Mesendoderm (in vitro differentiated cells): Measurements from ENCODE around the gene ARHGEF38.

Source experiments
- DNase-seq: peaks from one replicate; pipeline ENCODE4 v3.0.0; 2013
- H2AK5ac ChIP-seq: 2 replicates; pipeline ENCODE4 v1.6.1; 2013; ENCODE audit warnings: low read length, inconsistent platforms
- H2BK120ac ChIP-seq: 2 replicates; pipeline ENCODE4 v1.6.1; 2013; ENCODE audit warnings: low read depth, mild to moderate bottlenecking, low read length, moderate library complexity, mixed read lengths
- H2BK15ac ChIP-seq: replicated peaks from 2 replicates; pipeline ENCODE4 v1.6.1; 2013; ENCODE audit warnings: low read depth, mild to moderate bottlenecking, moderate library complexity
- H2BK5ac ChIP-seq: 2 replicates; pipeline ENCODE4 v1.6.1; 2013; ENCODE audit warnings: low read length, inconsistent platforms
- H3K18ac ChIP-seq: 2 replicates; pipeline ENCODE4 v1.6.1; 2013; ENCODE audit warnings: mild to moderate bottlenecking, low read length, mixed read lengths
- H3K23ac ChIP-seq: one replicate; pipeline ENCODE4 v1.6.1; 2013; ENCODE audit warnings: low read length
- H3K27ac ChIP-seq: 2 replicates; pipeline ENCODE4 v1.5.1; 2013; ENCODE audit warnings: low read depth, mild to moderate bottlenecking, inconsistent platforms, low read length, moderate library complexity
- H3K27me3 ChIP-seq: 2 replicates; pipeline ENCODE4 v1.6.1; 2013; ENCODE audit warnings: low read length, control low read depth, mild to moderate bottlenecking, inconsistent platforms; ENCODE audit not compliant: insufficient read depth, poor library complexity
- H3K36me3 ChIP-seq: 2 replicates; pipeline ENCODE4 v1.6.1; 2013; ENCODE audit warnings: low read length, inconsistent platforms; ENCODE audit not compliant: control insufficient read depth, insufficient read depth
- H3K4ac ChIP-seq: one replicate; pipeline ENCODE4 v1.6.1; 2013; ENCODE audit warnings: low read depth, mild to moderate bottlenecking, low read length, moderate library complexity
- H3K4me1 ChIP-seq: 2 replicates; pipeline ENCODE4 v1.6.1; 2013; ENCODE audit warnings: low read depth, low read length, inconsistent platforms; ENCODE audit not compliant: control insufficient read depth
- H3K4me2 ChIP-seq: 2 replicates; pipeline ENCODE4 v1.6.1; 2013; ENCODE audit warnings: low read length
- H3K4me3 ChIP-seq: 2 replicates; pipeline ENCODE4 v1.5.1; 2013; ENCODE audit warnings: mild to moderate bottlenecking, low read length
- H3K56ac ChIP-seq: one replicate; pipeline ENCODE4 v1.6.1; 2013; ENCODE audit warnings: low read length
- H3K79me1 ChIP-seq: 2 replicates; pipeline ENCODE4 v1.6.1; 2013; ENCODE audit warnings: low read length, inconsistent platforms
- H3K79me2 ChIP-seq: 2 replicates; pipeline ENCODE4 v1.6.1; 2013; ENCODE audit warnings: mild to moderate bottlenecking, low read length; ENCODE audit not compliant: control insufficient read depth, insufficient read depth
- H3K9ac ChIP-seq: 2 replicates; pipeline ENCODE4 v1.6.1; 2013; ENCODE audit warnings: low read length, inconsistent platforms
- H4K5ac ChIP-seq: one replicate; pipeline ENCODE4 v1.6.1; 2013; ENCODE audit warnings: low read length
- H4K8ac ChIP-seq: one replicate; pipeline ENCODE4 v1.6.1; 2013; ENCODE audit warnings: low read depth, mild to moderate bottlenecking, control low read depth, low read length, moderate library complexity
- WGBS: extraction: QIAGEN DNeasy Blood & Tissue Kit; methylation state at CpG from one replicate; pipeline ENCODE4 v1.1.7; 2013; ENCODE audit warnings: low lambda C conversion rate, missing lambda C conversion rate; ENCODE audit not compliant: insufficient coverage; ENCODE audit errors: extremely low coverage; 5-methylcytosine and 5-hydroxymethylcytosine counted together

ARHGEF38 gene

DNA sequence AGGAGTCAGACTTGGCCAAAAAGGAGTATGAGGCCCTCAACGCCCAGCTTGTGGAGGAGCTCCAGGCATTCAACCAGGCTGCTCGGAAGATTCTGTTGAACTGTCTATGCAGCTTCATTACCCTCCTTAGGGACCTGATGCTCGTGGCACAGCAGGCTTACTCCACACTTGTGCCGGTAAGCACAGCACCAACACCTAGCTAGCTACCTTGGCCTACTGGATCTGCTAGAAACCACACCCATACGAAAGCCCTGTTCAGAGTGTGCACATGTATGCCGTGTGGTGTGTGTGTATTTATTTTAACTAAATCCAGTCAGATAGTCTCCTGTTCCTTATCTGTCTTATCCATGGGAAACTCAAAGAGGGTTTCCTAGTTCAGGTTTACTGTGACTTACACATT, 106.8 kb downstream of the ARHGEF38 start:
- H3K4ac ChIP-seq, result no peak overlapping the region
- no peak overlapping the region for H3K23ac ChIP-seq
- no peaks in the 10 kb centered on the region for H3K27me3 ChIP-seq
- H2BK5ac ChIP-seq, result no peak overlapping the region
- no peak overlapping the region for H3K56ac ChIP-seq
- no peaks in the 10 kb centered on the region for H3K79me1 ChIP-seq
- no peak overlapping the region for H2BK120ac ChIP-seq
- no peak overlapping the region for H4K8ac ChIP-seq
- H2AK5ac ChIP-seq, result no peak overlapping the region
- WGBS, result no CpG with 5 or more reads among the region's 6 CpGs
- H3K27ac ChIP-seq, result no peak overlapping the region
- H3K18ac ChIP-seq, result no peak overlapping the region
- H3K79me2 ChIP-seq, result no peaks in the 10 kb centered on the region
- H4K5ac ChIP-seq, result no peak overlapping the region
- H3K4me3 ChIP-seq, result no peak overlapping the region
- no peaks in the 10 kb centered on the region for H3K36me3 ChIP-seq
- DNase-seq, result no peak
- no peaks in the 10 kb centered on the region for H3K4me1 ChIP-seq
- no peak overlapping the region for H2BK15ac ChIP-seq
- no peak overlapping the region for H3K9ac ChIP-seq
- H3K4me2 ChIP-seq, result no peak overlapping the region

GRCh38 chr4:105661028-105661427, 108.6 kb downstream of the ARHGEF38 start:
- Histone ChIP-seq H3K27me3 (no peaks in the 10 kb centered on the region), H4K5ac (no peak overlapping the region), H3K9ac (no peak overlapping the region), H2BK5ac (no peak overlapping the region), H4K8ac (no peak overlapping the region), H2AK5ac (no peak overlapping the region), H3K27ac (no peak overlapping the region), H3K4me2 (no peak overlapping the region), H3K56ac (no peak overlapping the region), H3K4me3 (no peak overlapping the region), H3K79me2 (no peaks in the 10 kb centered on the region), H3K4ac (no peak overlapping the region), H3K4me1 (no peaks in the 10 kb centered on the region), H3K36me3 (no peaks in the 10 kb centered on the region), H2BK120ac (no peak overlapping the region), H2BK15ac (no peak overlapping the region), H3K79me1 (no peaks in the 10 kb centered on the region), H3K18ac (no peak overlapping the region), H3K23ac (no peak overlapping the region)
- WGBS, result no CpG with 5 or more reads among the region's 3 CpGs
- DNase-seq, result no peak

- WGBS, result no CpG with 5 or more reads among the region's 2 CpGs
- DNase-seq, result no peak
Measured at GRCh38 chr4:105662935-105663675, 110.7 kb downstream of the ARHGEF38 start.

GRCh38 chr4:105666693-105667092, 114.3 kb downstream of the ARHGEF38 start:
- Histone ChIP-seq H4K5ac (no peak overlapping the region), H3K4me1 (no peaks in the 10 kb centered on the region), H2BK5ac (no peak overlapping the region), H3K18ac (no peak overlapping the region), H2BK15ac (no peak overlapping the region), H3K56ac (no peak overlapping the region), H3K79me1 (no peaks in the 10 kb centered on the region), H3K4me2 (no peak overlapping the region), H3K4me3 (no peak overlapping the region), H3K27ac (no peak overlapping the region), H3K4ac (no peak overlapping the region), H3K27me3 (no peaks in the 10 kb centered on the region), H3K9ac (no peak overlapping the region), H4K8ac (no peak overlapping the region), H3K79me2 (no peaks in the 10 kb centered on the region), H2BK120ac (no peak overlapping the region), H3K23ac (no peak overlapping the region), H3K36me3 (no peaks in the 10 kb centered on the region), H2AK5ac (no peak overlapping the region)
- no CpG with 5 or more reads among the region's 5 CpGs for WGBS
- DNase-seq, result peak; percentile 37

More at GRCh38 chr4:105662935-105663675, 110.7 kb downstream of the ARHGEF38 start:
- H3K79me1 ChIP-seq, result no peaks in the 10 kb centered on the region
- no peak overlapping the region for H3K4ac ChIP-seq
- no peak overlapping the region for H3K23ac ChIP-seq
- no peaks in the 10 kb centered on the region for H3K4me1 ChIP-seq
- H3K56ac ChIP-seq, result no peak overlapping the region
- no peak overlapping the region for H4K8ac ChIP-seq
- no peak overlapping the region for H3K4me3 ChIP-seq
- H4K5ac ChIP-seq, result no peak overlapping the region
- H2BK5ac ChIP-seq, result no peak overlapping the region
- H3K79me2 ChIP-seq, result no peaks in the 10 kb centered on the region
- no peak overlapping the region for H3K9ac ChIP-seq
- no peaks in the 10 kb centered on the region for H3K36me3 ChIP-seq
- H2AK5ac ChIP-seq, result no peak overlapping the region
- no peak overlapping the region for H2BK120ac ChIP-seq
- no peaks in the 10 kb centered on the region for H3K27me3 ChIP-seq
- H3K18ac ChIP-seq, result no peak overlapping the region
- H2BK15ac ChIP-seq, result no peak overlapping the region
- H3K4me2 ChIP-seq, result no peak overlapping the region
- H3K27ac ChIP-seq, result no peak overlapping the region

DNA sequence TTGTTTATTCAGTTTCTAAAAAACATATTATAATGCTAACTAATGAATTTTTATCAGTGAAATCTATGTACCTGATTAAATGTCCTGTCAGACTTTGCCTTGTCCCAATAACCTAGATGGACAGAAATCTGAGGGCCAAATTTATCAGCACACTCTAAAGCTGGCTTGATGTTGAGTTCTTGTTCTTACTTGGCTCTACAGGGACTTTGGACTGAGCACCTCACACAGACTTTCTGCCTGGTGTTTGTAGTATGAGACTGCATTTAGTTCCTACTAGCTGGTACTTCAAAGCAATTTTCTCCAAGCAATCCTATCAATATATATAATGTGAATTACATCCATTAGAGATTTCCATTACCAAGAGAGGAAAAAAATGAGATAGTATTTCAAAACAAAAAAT, 118.3 kb downstream of the ARHGEF38 start:
- Histone ChIP-seq H4K5ac (no peak overlapping the region), H3K27me3 (no peaks in the 10 kb centered on the region), H2BK120ac (no peak overlapping the region), H3K79me1 (no peaks in the 10 kb centered on the region), H3K23ac (no peak overlapping the region), H3K56ac (no peak overlapping the region), H4K8ac (no peak overlapping the region), H3K4me3 (no peak overlapping the region), H3K79me2 (no peaks in the 10 kb centered on the region), H2BK5ac (no peak overlapping the region), H3K18ac (no peak overlapping the region), H3K27ac (no peak overlapping the region), H3K4me1 (no peaks in the 10 kb centered on the region), H2BK15ac (no peak overlapping the region), H2AK5ac (no peak overlapping the region), H3K9ac (no peak overlapping the region), H3K4me2 (no peak overlapping the region), H3K4ac (no peak overlapping the region), H3K36me3 (no peaks in the 10 kb centered on the region)
- no peak for DNase-seq

GRCh38 chr4:105671301-105671700, 118.9 kb downstream of the ARHGEF38 start:
- Histone ChIP-seq H3K4me1 (no peaks in the 10 kb centered on the region), H3K18ac (no peak overlapping the region), H3K27ac (no peak overlapping the region), H2BK5ac (no peak overlapping the region), H2AK5ac (no peak overlapping the region), H3K27me3 (no peaks in the 10 kb centered on the region), H2BK120ac (no peak overlapping the region), H3K9ac (no peak overlapping the region), H3K56ac (no peak overlapping the region), H4K8ac (no peak overlapping the region), H3K79me2 (no peaks in the 10 kb centered on the region), H3K79me1 (no peaks in the 10 kb centered on the region), H3K4me3 (no peak overlapping the region), H3K36me3 (no peaks in the 10 kb centered on the region), H3K23ac (no peak overlapping the region), H3K4me2 (no peak overlapping the region), H2BK15ac (no peak overlapping the region), H4K5ac (no peak overlapping the region), H3K4ac (no peak overlapping the region)
- DNase-seq, result no peak
- no CpG with 5 or more reads among the region's 2 CpGs for WGBS
